ENCODE measurements around the gene CTXN3.

The CTXN3 gene

DNA sequence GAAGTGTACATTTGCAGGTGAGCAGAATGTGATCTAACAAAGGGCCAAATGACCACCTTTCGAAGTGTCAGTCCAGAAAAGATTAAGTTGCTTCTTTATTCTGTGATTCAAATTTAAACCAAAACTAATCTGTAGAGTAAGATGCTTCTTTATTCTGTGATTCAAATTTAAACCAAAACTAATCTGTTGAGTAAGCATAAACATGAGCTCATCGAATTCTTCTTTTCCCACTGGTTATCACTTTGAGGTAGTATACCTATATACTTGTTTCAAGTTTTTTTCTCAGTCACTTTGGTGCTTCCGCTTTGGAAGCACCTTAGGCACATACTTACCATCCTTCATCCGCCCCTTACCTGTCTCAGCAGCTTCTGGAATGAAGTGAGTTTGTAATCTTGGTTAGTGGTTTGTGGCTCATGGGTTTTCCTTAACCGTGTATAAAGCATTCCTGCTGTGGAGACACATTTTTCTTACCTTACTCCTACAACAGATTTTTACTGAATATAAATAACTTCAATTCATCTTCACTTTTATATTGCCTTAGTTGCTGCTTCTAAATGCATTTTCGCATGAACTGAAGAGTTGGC, 40.7 kb upstream of the CTXN3 start:
- TF ChIP-seq, protein P1, sequence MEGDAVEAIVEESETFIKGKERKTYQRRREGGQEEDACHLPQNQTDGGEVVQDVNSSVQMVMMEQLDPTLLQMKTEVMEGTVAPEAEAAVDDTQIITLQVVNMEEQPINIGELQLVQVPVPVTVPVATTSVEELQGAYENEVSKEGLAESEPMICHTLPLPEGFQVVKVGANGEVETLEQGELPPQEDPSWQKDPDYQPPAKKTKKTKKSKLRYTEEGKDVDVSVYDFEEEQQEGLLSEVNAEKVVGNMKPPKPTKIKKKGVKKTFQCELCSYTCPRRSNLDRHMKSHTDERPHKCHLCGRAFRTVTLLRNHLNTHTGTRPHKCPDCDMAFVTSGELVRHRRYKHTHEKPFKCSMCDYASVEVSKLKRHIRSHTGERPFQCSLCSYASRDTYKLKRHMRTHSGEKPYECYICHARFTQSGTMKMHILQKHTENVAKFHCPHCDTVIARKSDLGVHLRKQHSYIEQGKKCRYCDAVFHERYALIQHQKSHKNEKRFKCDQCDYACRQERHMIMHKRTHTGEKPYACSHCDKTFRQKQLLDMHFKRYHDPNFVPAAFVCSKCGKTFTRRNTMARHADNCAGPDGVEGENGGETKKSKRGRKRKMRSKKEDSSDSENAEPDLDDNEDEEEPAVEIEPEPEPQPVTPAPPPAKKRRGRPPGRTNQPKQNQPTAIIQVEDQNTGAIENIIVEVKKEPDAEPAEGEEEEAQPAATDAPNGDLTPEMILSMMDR (IDR thresholded peaks at IDR 0.05), result no peak

DNA sequence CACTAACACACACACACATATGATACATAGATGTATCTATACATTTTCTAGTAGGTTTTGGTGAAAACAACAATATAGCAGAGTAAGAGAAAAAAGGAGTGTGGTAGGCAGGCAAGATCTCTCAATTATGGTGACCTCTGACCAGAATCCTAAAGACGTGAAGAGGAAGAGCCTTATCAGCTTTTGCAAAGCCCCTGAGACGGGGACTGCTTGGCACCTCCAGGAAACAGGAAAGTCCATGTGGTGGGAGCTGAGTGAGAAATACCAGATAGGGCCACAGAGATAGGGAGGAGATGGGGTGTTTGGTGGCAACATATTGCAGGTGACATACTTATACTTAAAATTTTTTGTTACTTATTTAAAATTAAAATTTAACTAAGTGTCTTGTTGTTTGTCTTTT, 39.9 kb upstream of the CTXN3 start:
- TF ChIP-seq, protein P1 (IDR thresholded peaks at IDR 0.05), result no peak

DNA sequence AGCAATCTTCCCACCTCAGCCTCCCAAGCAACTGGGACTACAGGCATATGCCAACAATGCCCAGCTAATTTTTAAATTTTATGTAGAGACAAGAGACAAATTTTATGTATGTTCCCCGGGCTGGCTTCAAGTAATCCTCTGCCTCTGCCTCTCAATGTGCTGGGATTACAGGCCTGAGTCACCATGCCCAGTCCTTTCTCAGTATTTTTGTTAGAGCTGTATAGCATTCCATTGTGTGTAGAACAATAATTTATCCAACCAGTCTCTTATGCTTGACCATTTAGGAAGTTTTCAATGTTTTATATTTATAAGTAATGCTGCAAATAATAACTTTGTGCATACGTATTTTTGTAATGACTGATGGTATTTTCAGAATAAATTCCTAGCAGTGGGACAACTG, 38.9 kb upstream of the CTXN3 start:
- TF ChIP-seq, protein P1 (IDR thresholded peaks at IDR 0.05), result no peak

DNA sequence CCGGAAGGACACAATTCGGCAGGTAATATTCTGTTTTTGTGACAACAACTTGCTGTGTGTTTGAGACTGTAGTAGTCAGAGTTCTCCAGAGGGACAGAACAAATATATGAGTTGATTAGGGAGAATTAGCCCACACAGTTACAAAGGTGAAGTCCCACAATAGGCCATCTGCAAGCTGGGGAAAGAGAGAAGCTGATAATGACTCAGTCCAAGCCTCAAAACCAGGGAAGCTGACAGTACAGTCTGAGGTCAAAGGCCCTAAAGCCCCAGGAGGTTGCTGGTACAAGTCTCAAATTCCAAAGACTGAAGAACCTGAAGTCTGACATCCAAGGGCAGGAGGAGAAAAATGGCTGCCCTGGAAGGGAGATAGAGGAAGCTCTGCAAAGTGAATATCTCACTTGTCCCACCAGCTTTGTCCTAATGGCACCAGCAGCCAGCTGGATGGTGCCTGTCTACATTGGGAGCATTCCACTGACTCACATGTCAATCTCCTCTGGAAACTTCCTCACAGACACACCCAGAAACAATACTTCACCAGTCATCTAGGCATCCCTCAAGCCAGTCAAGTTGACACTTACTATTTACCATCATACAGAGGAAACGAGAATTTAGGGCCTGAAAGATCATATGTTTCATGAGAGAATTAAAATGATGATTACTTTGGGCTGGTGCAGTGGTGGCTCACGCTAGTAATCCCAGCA, 36.3 kb upstream of the CTXN3 start:
- TF ChIP-seq, protein P1 (IDR thresholded peaks at IDR 0.05), result no peak

DNA sequence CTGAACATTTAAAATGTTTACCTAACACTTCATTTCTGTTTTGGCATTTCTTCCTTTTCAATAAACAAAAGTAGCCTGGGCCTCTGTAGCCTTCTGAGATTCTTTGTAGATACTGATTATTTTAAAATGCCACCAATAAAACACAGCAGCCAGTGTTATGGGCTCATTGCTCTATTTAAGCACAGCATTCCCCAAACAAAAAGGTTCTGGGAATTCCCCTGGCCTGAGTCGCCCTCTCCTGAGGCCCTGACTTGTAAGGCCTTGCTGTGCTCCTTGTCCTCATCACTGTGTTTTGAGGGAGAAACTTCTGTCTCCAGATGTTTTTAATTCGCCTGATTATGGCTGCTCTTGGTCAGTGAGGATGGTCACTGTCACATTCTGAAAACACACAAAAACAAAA, 33.0 kb upstream of the CTXN3 start:
- TF ChIP-seq, protein P1 (IDR thresholded peaks at IDR 0.05), result no peak

DNA sequence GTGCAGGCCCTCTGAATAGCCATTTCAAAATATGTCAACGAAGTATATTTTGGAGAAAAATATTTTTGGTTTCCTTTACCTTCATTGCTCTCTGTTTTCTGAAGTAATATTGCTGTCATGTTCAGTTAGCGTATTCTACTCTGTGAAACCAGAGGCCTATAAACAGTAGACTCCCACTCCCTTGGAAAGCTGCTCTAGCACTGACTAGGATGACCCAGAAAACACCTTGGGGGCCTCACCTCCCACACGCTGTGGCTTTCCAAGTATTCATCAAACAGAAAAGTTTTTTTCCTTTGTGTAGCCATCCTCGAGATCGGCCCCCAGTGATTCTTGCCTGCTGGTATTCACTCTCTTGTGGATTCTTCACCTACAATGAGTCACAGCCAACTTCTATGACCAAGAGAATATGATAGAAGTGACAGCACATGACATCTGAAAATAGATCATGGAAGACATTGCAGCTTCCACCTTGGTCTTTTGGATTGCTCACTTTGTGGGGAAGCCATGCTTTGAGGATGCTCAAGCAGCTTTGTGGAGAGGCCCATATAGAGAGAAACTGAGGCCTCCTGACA, 28.9 kb upstream of the CTXN3 start:
- TF ChIP-seq, protein P1 (IDR thresholded peaks at IDR 0.05), result no peak

DNA sequence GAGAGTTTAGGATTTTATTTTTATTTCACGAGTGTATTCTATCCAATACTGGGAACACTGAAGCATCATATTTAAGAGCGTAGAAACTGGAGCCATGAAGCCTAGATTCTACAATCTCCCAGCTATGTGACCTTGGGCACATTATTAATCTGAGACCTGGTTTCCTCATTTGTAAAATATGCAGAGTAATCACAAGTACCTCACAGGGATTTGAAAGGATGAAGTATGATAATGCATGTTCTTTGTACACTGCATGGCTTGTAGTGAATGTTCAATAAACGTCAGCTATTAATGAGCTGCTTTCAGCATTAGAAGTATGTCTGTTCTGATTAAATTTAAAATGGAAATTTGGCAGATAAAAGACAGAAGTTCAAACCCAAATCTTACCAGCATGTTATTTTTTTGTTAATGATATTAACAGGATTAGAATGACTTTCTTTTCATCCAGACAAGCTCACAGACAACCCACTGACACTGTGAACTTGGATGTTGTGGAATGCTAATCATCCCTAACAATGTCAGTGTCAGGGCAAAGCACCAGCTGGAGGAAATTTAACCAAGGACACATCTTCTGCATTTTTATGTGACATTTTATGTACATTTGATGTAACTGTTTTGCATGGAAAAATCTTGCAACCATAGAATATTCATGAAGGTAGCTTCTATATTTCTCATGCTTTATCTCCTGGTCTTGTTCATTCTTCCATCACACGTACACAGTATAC, 27.1 kb upstream of the CTXN3 start:
- TF ChIP-seq, protein P1 (IDR thresholded peaks at IDR 0.05), result no peak

Data from LNCAP (cell line).